IPS DF 6.9 (cell line): ENCODE results near the gene MRPL12.
"Not testable (repeated sequence)": the region's sequence is repeated elsewhere in the genome, so short reads cannot be mapped to it uniquely, and the experiment has no call there.

ENCODE experiments used
- DNase-seq: peaks from one replicate; pipeline ENCODE4 v3.0.0-alpha.2; 2013; ENCODE audit warnings: low read depth, low spot score
- H3K27ac ChIP-seq: one replicate; pipeline ENCODE4 v1.5.1; 2013; ENCODE audit warnings: low read length, control low read depth
- H3K27me3 ChIP-seq: 2 replicates; pipeline ENCODE4 v1.6.1; 2013; ENCODE audit warnings: mild to moderate bottlenecking, low read length; ENCODE audit not compliant: control insufficient read depth, insufficient read depth
- H3K36me3 ChIP-seq: 2 replicates; pipeline ENCODE4 v1.6.1; 2013; ENCODE audit warnings: low read length; ENCODE audit not compliant: control insufficient read depth, insufficient read depth
- H3K4me1 ChIP-seq: 2 replicates; pipeline ENCODE4 v1.6.1; 2013; ENCODE audit warnings: low read length; ENCODE audit not compliant: control insufficient read depth, insufficient read depth
- H3K4me3 ChIP-seq: 2 replicates; pipeline ENCODE4 v1.5.1; 2013; ENCODE audit warnings: mild to moderate bottlenecking, low read length
- H3K9me3 ChIP-seq: 2 replicates; pipeline ENCODE4 v1.6.1; 2013; ENCODE audit warnings: low read length, inconsistent platforms; ENCODE audit not compliant: control insufficient read depth, insufficient read depth
- WGBS: extraction: QIAGEN DNeasy Blood & Tissue Kit; methylation state at CpG from one replicate; pipeline ENCODE4 v1.1.7; 2013; ENCODE audit warnings: mixed read lengths, missing lambda C conversion rate; ENCODE audit not compliant: insufficient read length, insufficient coverage; 5-methylcytosine and 5-hydroxymethylcytosine counted together

The MRPL12 gene

GRCh38 chr17:81666092-81666341 is 37.1 kb upstream of the MRPL12 start:
- Histone ChIP-seq H3K27ac (no peak overlapping the region), H3K36me3 (peaks cover 18% of the 10 kb centered on the region), H3K4me1 (peaks cover 7% of the 10 kb centered on the region), H3K4me3 (peak overlapping the region; percentile 83), H3K9me3 (no peaks in the 10 kb centered on the region), H3K27me3 (no peaks in the 10 kb centered on the region)
- DNase-seq: no peak
- no CpG with 5 or more reads among the region's 16 CpGs for WGBS

- Histone ChIP-seq H3K27me3 (no peaks in the 10 kb centered on the region), H3K9me3 (no peaks in the 10 kb centered on the region), H3K4me1 (peaks cover 7% of the 10 kb centered on the region), H3K36me3 (peaks cover 21% of the 10 kb centered on the region), H3K4me3 (peak within 1 kb of the TSS; percentile 83), H3K27ac (no peak within 1 kb of the TSS)
- peak; percentile 94 for DNase-seq
- WGBS: no CpG with 5 or more reads among the region's 96 CpGs
These were observed 36.6 kb upstream of the MRPL12 start, which contains the start of the genes CCDC137 and OXLD1 for GRCh38 chr17:81666342-81667191. Gene CCDC137, plus strand, starts transcription at chr17:81666737. Its CDS starts 30 bp downstream, at chr17:81666767. Gene OXLD1, minus strand, starts transcription at chr17:81666605. Its CDS starts 28 bp downstream, at chr17:81666577.

- no CpG with 5 or more reads among the region's 18 CpGs for WGBS
- no peak overlapping the region for H3K27ac ChIP-seq
These were observed 35.4 kb upstream of the MRPL12 start for GRCh38 chr17:81667754-81668153.

GRCh38 chr17:81672504-81672903 is 30.7 kb upstream of the MRPL12 start:
- Histone ChIP-seq H3K4me1 (peaks cover 3% of the 10 kb centered on the region), H3K27ac (no peak overlapping the region), H3K36me3 (peaks cover 37% of the 10 kb centered on the region), H3K27me3 (no peaks in the 10 kb centered on the region), H3K4me3 (no peak overlapping the region), H3K9me3 (no peaks in the 10 kb centered on the region)
- WGBS: no CpG with 5 or more reads among the region's 18 CpGs
- DNase-seq: no peak

More at GRCh38 chr17:81667754-81668153, 35.4 kb upstream of the MRPL12 start:
- no peak for DNase-seq
- Histone ChIP-seq H3K4me3 (no peak overlapping the region), H3K36me3 (peaks cover 32% of the 10 kb centered on the region), H3K4me1 (peaks cover 7% of the 10 kb centered on the region), H3K9me3 (no peaks in the 10 kb centered on the region), H3K27me3 (no peaks in the 10 kb centered on the region)

- no peak overlapping the region for H3K4me3 ChIP-seq
- no peaks in the 10 kb centered on the region for H3K9me3 ChIP-seq
- WGBS: no CpG with 5 or more reads among the region's 16 CpGs
- H3K36me3 ChIP-seq: peaks cover 37% of the 10 kb centered on the region
- H3K27ac ChIP-seq: no peak overlapping the region
- DNase-seq: no peak
- H3K4me1 ChIP-seq: no peaks in the 10 kb centered on the region; the same call in 1 of the 2 replicates
- H3K27me3 ChIP-seq: no peaks in the 10 kb centered on the region
These were observed 30.2 kb upstream of the MRPL12 start for GRCh38 chr17:81672954-81673353.

GRCh38 chr17:81673561-81674258 is 29.5 kb upstream of the MRPL12 start:
- no peaks in the 10 kb centered on the region for H3K9me3 ChIP-seq
- no peak overlapping the region for H3K27ac ChIP-seq
- H3K4me3 ChIP-seq: no peak overlapping the region
- DNase-seq: no peak
- no peaks in the 10 kb centered on the region for H3K27me3 ChIP-seq
- no CpG with 5 or more reads among the region's 18 CpGs for WGBS
- H3K4me1 ChIP-seq: no peaks in the 10 kb centered on the region; the same call in 1 of the 2 replicates
- peaks cover 37% of the 10 kb centered on the region for H3K36me3 ChIP-seq

- H3K9me3 ChIP-seq, H3K4me1 ChIP-seq, H3K27ac ChIP-seq, H3K27me3 ChIP-seq, H3K4me3 ChIP-seq, DNase-seq: not testable (repeated sequence)
- peaks cover 27% of the 10 kb centered on the region for H3K36me3 ChIP-seq
- WGBS: no CpG with 5 or more reads among the region's 18 CpGs
These were observed 27.5 kb upstream of the MRPL12 start for GRCh38 chr17:81675515-81676221.

- WGBS: no CpG with 5 or more reads among the region's 17 CpGs
- Histone ChIP-seq H3K4me1 (no peaks in the 10 kb centered on the region; the same call in 1 of the 2 replicates), H3K4me3 (no peak overlapping the region), H3K9me3 (no peaks in the 10 kb centered on the region), H3K36me3 (peaks cover 22% of the 10 kb centered on the region), H3K27ac (no peak overlapping the region), H3K27me3 (no peaks in the 10 kb centered on the region)
- no peak for DNase-seq
These were observed 26.3 kb upstream of the MRPL12 start for GRCh38 chr17:81676906-81677305.

GRCh38 chr17:81680150-81680549 is 23.0 kb upstream of the MRPL12 start:
- DNase-seq: no peak
- Histone ChIP-seq H3K27me3 (no peaks in the 10 kb centered on the region), H3K9me3 (no peaks in the 10 kb centered on the region), H3K36me3 (no peaks in the 10 kb centered on the region), H3K27ac (no peak overlapping the region), H3K4me3 (no peak overlapping the region), H3K4me1 (peaks cover 2% of the 10 kb centered on the region)
- no CpG with 5 or more reads among the region's 11 CpGs for WGBS

- no peak for DNase-seq
- Histone ChIP-seq H3K36me3 (peaks cover 4% of the 10 kb centered on the region; the same call in 1 of the 2 replicates), H3K27me3 (no peaks in the 10 kb centered on the region), H3K4me1 (peaks cover 2% of the 10 kb centered on the region), H3K27ac (no peak overlapping the region), H3K9me3 (no peaks in the 10 kb centered on the region), H3K4me3 (no peak overlapping the region)
- no CpG with 5 or more reads among the region's 17 CpGs for WGBS
These were observed 21.5 kb upstream of the MRPL12 start for GRCh38 chr17:81681672-81682071.
